Measurements from ENCODE around the gene GPLD1. TPM values are rescaled to one million over a fixed set of nuclear protein-coding genes. Genes with fewer than 3 reads are reported as not detected.

The GPLD1 gene
- total RNA-seq, 1 experiment from 2014 or later: 0.55 TPM

- in situ Hi-C loops (cut with HindIII; ENCODE audit: low pct_unique_long_range_greater_than_20kb, low sequenced_read_pairs): no loop called here
- no peak for DNase-seq (ENCODE audit: low read depth, low spot score)
These were observed 110.8 kb downstream of the GPLD1 start for GRCh38 chr6:24378473-24379097.

Other genes with a start within 250 kb of the GPLD1 start
- gene DCDC2, start 131.5 kb downstream of the GPLD1 start, total RNA-seq (2014; rRNA removed; shearing (Covaris generic)): 1.9 and 2.0 TPM in 2 replicates
- gene MRS2, start 86.6 kb downstream of the GPLD1 start, total RNA-seq (2014; rRNA removed; shearing (Covaris generic)): 47.4 and 50.1 TPM in 2 replicates
- gene ALDH5A1, start 5.4 kb upstream of the GPLD1 start, total RNA-seq (2014; rRNA removed; shearing (Covaris generic)): 6.1 and 7.2 TPM in 2 replicates
- 0.03 and 0.11 TPM in 2 replicates for gene KIAA0319, start 156.6 kb upstream of the GPLD1 start, total RNA-seq (2014; rRNA removed; shearing (Covaris generic))
- 22.0 and 27.1 TPM in 2 replicates for gene TDP2, start 177.3 kb upstream of the GPLD1 start, total RNA-seq (2014; rRNA removed; shearing (Covaris generic))
- 27.6 and 34.1 TPM in 2 replicates for gene ACOT13, start 177.5 kb upstream of the GPLD1 start, total RNA-seq (2014; rRNA removed; shearing (Covaris generic))
- 108 and 114 TPM in 2 replicates for gene C6orf62, start 229.6 kb upstream of the GPLD1 start, total RNA-seq (2014; rRNA removed; shearing (Covaris generic))